WTC11 (cell line): ENCODE results near the gene TM9SF4. TPM values are rescaled to one million over a fixed set of nuclear protein-coding genes. Genes with fewer than 3 reads are reported as not detected.
A peak's percentile ranks its signal among the peaks of the same experiment; 100 is the strongest.
"Not testable (repeated sequence)": the region's sequence is repeated elsewhere in the genome, so short reads cannot be mapped to it uniquely, and the experiment has no call there.

Source experiments
- ATAC-seq: fragments of 200-7000 bp; cut with Tn5 transposase; 2 replicates; pipeline ENCODE4 v1.10.0; 2021; ENCODE audit warnings: mild to moderate bottlenecking, moderate library complexity
- CTCF ChIA-PET: fragments of 300-600 bp; sonication (Branson Sonifier 250); formaldehyde crosslinking; loops from one replicate; lab custom pipeline; 2021; ENCODE audit warnings: antibody characterized with exemption; lab: Charles Lee
- POLR2A ChIA-PET: fragments of 350-600 bp; sonication (Branson Sonifier 250); formaldehyde crosslinking; loops from one replicate; lab custom pipeline; 2021; ENCODE audit warnings: antibody characterized with exemption; lab: Charles Lee
- DNase-seq: peaks from one replicate; pipeline ENCODE4 v3.0.0; 2021; ENCODE audit warnings: low spot score
- H3K27ac Mint-ChIP-seq: 2 replicates; pipeline ENCODE4 v1.8.0; 2021; ENCODE audit warnings: mixed read lengths
- H3K27me3 Mint-ChIP-seq: 2 replicates; pipeline ENCODE4 v1.8.0; 2021; ENCODE audit warnings: low read depth, mild to moderate bottlenecking, moderate library complexity, mixed read lengths
- H3K36me3 Mint-ChIP-seq: 2 replicates; pipeline ENCODE4 v1.8.0; 2021; ENCODE audit warnings: mixed read lengths
- H3K4me1 Mint-ChIP-seq: 2 replicates; pipeline ENCODE4 v1.8.0; 2022; ENCODE audit warnings: mixed read lengths
- H3K4me3 Mint-ChIP-seq: 2 replicates; pipeline ENCODE4 v1.8.0; 2021; ENCODE audit warnings: mild to moderate bottlenecking, moderate library complexity, mixed read lengths
- H3K9me3 Mint-ChIP-seq: 2 replicates; pipeline ENCODE4 v1.8.0; 2021; ENCODE audit warnings: mixed read lengths
- CREM ChIP-seq: sonication (generic); formaldehyde crosslinking; IDR thresholded peaks from 2 replicates; pipeline ENCODE4 v1.8.1; 2022; ENCODE audit warnings: mild to moderate bottlenecking, missing genetic modification reagents, moderate library complexity
- ETV6 ChIP-seq: sonication (generic); formaldehyde crosslinking; IDR thresholded peaks from 2 replicates; pipeline ENCODE4 v1.8.1; 2022; ENCODE audit warnings: mild to moderate bottlenecking, missing genetic modification reagents
- GABPB1 ChIP-seq: sonication (generic); formaldehyde crosslinking; IDR thresholded peaks from 2 replicates; pipeline ENCODE4 v1.8.1; 2023; ENCODE audit warnings: mild to moderate bottlenecking, missing genetic modification reagents
- GRHL2 ChIP-seq: fragments of 250-450 bp; sonication (Bioruptor Pico); IDR thresholded peaks from 2 replicates; pipeline ENCODE4 v1.8.0; 2022; ENCODE audit warnings: mild to moderate bottlenecking, moderate library complexity; ENCODE audit not compliant: insufficient replicate concordance, severe bottlenecking
- HMGA2 ChIP-seq: fragments of 250-450 bp; sonication (Bioruptor Pico); IDR thresholded peaks from 2 replicates; pipeline ENCODE4 v1.4.0; 2021; ENCODE audit warnings: mild to moderate bottlenecking, moderate library complexity
- HMGXB4 ChIP-seq: sonication (generic); formaldehyde crosslinking; IDR thresholded peaks from 2 replicates; pipeline ENCODE4 v1.8.1; 2023; ENCODE audit warnings: mild to moderate bottlenecking, moderate library complexity, missing genetic modification reagents
- JUN ChIP-seq: sonication (generic); formaldehyde crosslinking; IDR thresholded peaks from 2 replicates; pipeline ENCODE4 v1.8.0; 2023; ENCODE audit warnings: mild to moderate bottlenecking, missing genetic modification reagents
- PREB ChIP-seq: sonication (generic); formaldehyde crosslinking; IDR thresholded peaks from 2 replicates; pipeline ENCODE4 v1.8.1; 2022; ENCODE audit warnings: mild to moderate bottlenecking, missing genetic modification reagents, moderate library complexity, borderline replicate concordance
- SP1 ChIP-seq: sonication (generic); formaldehyde crosslinking; conservative IDR thresholded peaks from 2 replicates; pipeline ENCODE4 v1.8.1; 2022; ENCODE audit warnings: missing genetic modification reagents
- TEAD1 ChIP-seq: sonication (generic); formaldehyde crosslinking; IDR thresholded peaks from 2 replicates; pipeline ENCODE4 v1.8.0; 2022; ENCODE audit warnings: mild to moderate bottlenecking, missing genetic modification reagents
- ZNF219 ChIP-seq: sonication (generic); formaldehyde crosslinking; IDR thresholded peaks from 2 replicates; pipeline ENCODE4 v1.8.0; 2023; ENCODE audit warnings: missing genetic modification reagents, mild to moderate bottlenecking, borderline replicate concordance
- ZNF532 ChIP-seq: fragments of 250-450 bp; sonication (Bioruptor Pico); IDR thresholded peaks from 2 replicates; pipeline ENCODE4 v1.9.0; 2021; ENCODE audit warnings: mild to moderate bottlenecking, borderline replicate concordance
- ZNF671 ChIP-seq: fragments of 250-450 bp; sonication (Bioruptor Pico); IDR thresholded peaks from 2 replicates; pipeline ENCODE4 v1.8.0; 2021; ENCODE audit warnings: mild to moderate bottlenecking
- total RNA-seq: library from RNA; stranded (reverse); gene quantifications from 3 replicates; pipeline ENCODE4 v1.2.3, GENCODE V29; 2021
- TF ChIP-seq, protein P1 (sequence below): fragments of 250-450 bp; sonication (Bioruptor Pico); IDR thresholded peaks from 2 replicates; pipeline ENCODE4 v1.8.0; 2021; ENCODE audit warnings: mild to moderate bottlenecking

The TM9SF4 gene
- total RNA-seq, 1 experiment from 2014 or later = 44.8 TPM

GRCh38 chr20:32195581-32195980 is 86.1 kb downstream of the TM9SF4 start:
- CTCF ChIA-PET = no interaction called here
- POLR2A ChIA-PET = no interaction called here
- ATAC-seq = no peak
- Mint-ChIP-seq H3K9me3 (no peaks in the 10 kb centered on the region), H3K27ac (no peak overlapping the region), H3K27me3 (no peaks in the 10 kb centered on the region), H3K4me1 (peaks cover 8% of the 10 kb centered on the region), H3K36me3 (peaks cover 45% of the 10 kb centered on the region), H3K4me3 (no peak overlapping the region)
- no peak for DNase-seq
- TF ChIP-seq PREB (CRISPR knock-in tag) = no peak

- H3K4me3 Mint-ChIP-seq, H3K27ac Mint-ChIP-seq, H3K4me1 Mint-ChIP-seq, ATAC-seq, H3K9me3 Mint-ChIP-seq, DNase-seq, H3K27me3 Mint-ChIP-seq, POLR2A ChIA-PET, CTCF ChIA-PET: not testable (repeated sequence)
- H3K36me3 Mint-ChIP-seq = peaks cover 54% of the 10 kb centered on the region
These were observed 87.1 kb downstream of the TM9SF4 start for GRCh38 chr20:32196613-32197012.

- POLR2A ChIA-PET, CTCF ChIA-PET: not testable (repeated sequence)
These were observed 87.6 kb downstream of the TM9SF4 start for GRCh38 chr20:32197136-32197535.

DNA sequence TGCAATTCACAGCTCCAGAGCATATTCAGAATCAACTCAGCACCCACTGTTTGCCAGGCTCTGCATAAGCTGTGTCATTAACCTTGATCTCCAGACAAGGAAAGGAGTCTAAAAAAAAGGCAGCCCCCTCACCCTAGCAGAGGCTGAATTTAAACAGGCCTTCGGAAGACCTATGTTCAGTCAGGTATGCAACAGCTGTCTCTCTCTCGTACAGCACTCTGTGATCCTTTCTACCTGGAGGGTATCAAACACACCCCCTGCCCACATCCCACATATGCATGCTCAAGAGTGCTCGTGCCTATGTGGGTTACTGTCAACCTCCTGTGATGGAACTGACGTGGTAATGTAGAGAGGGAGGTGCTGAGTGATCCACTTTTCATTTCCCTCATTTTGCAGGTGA is 89.5 kb downstream of the TM9SF4 start:
- Mint-ChIP-seq H3K36me3 (peaks cover 60% of the 10 kb centered on the region), H3K9me3 (no peaks in the 10 kb centered on the region), H3K27ac (no peak overlapping the region), H3K4me1 (peaks cover 15% of the 10 kb centered on the region), H3K27me3 (no peaks in the 10 kb centered on the region), H3K4me3 (no peak overlapping the region)
- ChIA-PET POLR2A (no interaction called here), CTCF (no interaction called here)
- no peak for TF ChIP-seq CREM (CRISPR knock-in tag)
- no peak for TF ChIP-seq GRHL2 (CRISPR knock-in tag)
- TF ChIP-seq GABPB1 (CRISPR knock-in tag) = no peak
- no peak for TF ChIP-seq SP1 (CRISPR knock-in tag)
- no peak for TF ChIP-seq HMGA2
- no peak for TF ChIP-seq TEAD1 (CRISPR knock-in tag)
- TF ChIP-seq ZNF219 (CRISPR knock-in tag) = no peak
- TF ChIP-seq, protein P1, sequence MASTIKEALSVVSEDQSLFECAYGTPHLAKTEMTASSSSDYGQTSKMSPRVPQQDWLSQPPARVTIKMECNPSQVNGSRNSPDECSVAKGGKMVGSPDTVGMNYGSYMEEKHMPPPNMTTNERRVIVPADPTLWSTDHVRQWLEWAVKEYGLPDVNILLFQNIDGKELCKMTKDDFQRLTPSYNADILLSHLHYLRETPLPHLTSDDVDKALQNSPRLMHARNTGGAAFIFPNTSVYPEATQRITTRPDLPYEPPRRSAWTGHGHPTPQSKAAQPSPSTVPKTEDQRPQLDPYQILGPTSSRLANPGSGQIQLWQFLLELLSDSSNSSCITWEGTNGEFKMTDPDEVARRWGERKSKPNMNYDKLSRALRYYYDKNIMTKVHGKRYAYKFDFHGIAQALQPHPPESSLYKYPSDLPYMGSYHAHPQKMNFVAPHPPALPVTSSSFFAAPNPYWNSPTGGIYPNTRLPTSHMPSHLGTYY (CRISPR knock-in tag) = no peak
- no peak for TF ChIP-seq ZNF532 (CRISPR knock-in tag)
- TF ChIP-seq JUN = no peak
- TF ChIP-seq HMGXB4 (CRISPR knock-in tag) = no peak
- TF ChIP-seq ZNF671 (CRISPR knock-in tag) = no peak
- no peak for TF ChIP-seq ETV6
- ATAC-seq (no peak), DNase-seq (no peak)

More at GRCh38 chr20:32197136-32197535, 87.6 kb downstream of the TM9SF4 start:
- H3K9me3 Mint-ChIP-seq, DNase-seq, H3K27me3 Mint-ChIP-seq, H3K4me3 Mint-ChIP-seq, H3K27ac Mint-ChIP-seq, H3K4me1 Mint-ChIP-seq: not testable (repeated sequence)
- peak; percentile 73 for ATAC-seq
- H3K36me3 Mint-ChIP-seq = peaks cover 59% of the 10 kb centered on the region
